Left kidney (tissue), 2 donors: ENCODE data around the gene SSB. TPM values are rescaled to one million over a fixed set of nuclear protein-coding genes. Genes with fewer than 3 reads are reported as not detected.
"Not testable (repeated sequence)": the region's sequence is repeated elsewhere in the genome, so short reads cannot be mapped to it uniquely, and the experiment has no call there.

ENCODE experiments used
- DNase-seq: peaks from one replicate; pipeline ENCODE4 v3.0.0-alpha.2; 2013
- polyA plus RNA-seq: library from polyadenylated mRNA; unstranded; fragments of 120-200 nt; gene quantifications from one replicate; pipeline ENCODE4 v1.2.1, GENCODE V29; 2013; ENCODE audit not compliant: insufficient read length

Gene SSB
- polyA plus RNA-seq, 1 donor, result 201 TPM

- DNase-seq, result peak; percentile 90
Measured at GRCh38 chr2:169827272-169828140, 28.8 kb downstream of the SSB start, which contains the start of gene UBR3. UBR3 (plus strand) TSS chr2:169827454; CDS start chr2:169827508, 54 bp downstream.

- DNase-seq, result peak; percentile 18
Measured at GRCh38 chr2:169828141-169828811, 29.6 kb downstream of the SSB start.

- no peak for DNase-seq
Measured at GRCh38 chr2:169834401-169834800, 35.7 kb downstream of the SSB start.

GRCh38 chr2:169838743-169839489 is 40.2 kb downstream of the SSB start:
- no peak for DNase-seq

GRCh38 chr2:169839954-169840746 is 41.5 kb downstream of the SSB start:
- DNase-seq, result no peak

GRCh38 chr2:169840747-169841142 is 42.1 kb downstream of the SSB start:
- no peak for DNase-seq

- DNase-seq, result not testable (repeated sequence)
Measured at GRCh38 chr2:169841625-169842024, 43.0 kb downstream of the SSB start.

- DNase-seq, result no peak
Measured at GRCh38 chr2:169845016-169845415, 46.3 kb downstream of the SSB start.

GRCh38 chr2:169848959-169849693 is 50.5 kb downstream of the SSB start:
- not testable (repeated sequence) for DNase-seq

- no peak for DNase-seq
Measured at GRCh38 chr2:169849710-169850109, 51.0 kb downstream of the SSB start.

- no peak for DNase-seq
Measured at GRCh38 chr2:169853041-169853668, 54.5 kb downstream of the SSB start.

GRCh38 chr2:169855281-169856258 is 56.9 kb downstream of the SSB start:
- DNase-seq, result not testable (repeated sequence)

GRCh38 chr2:169859423-169859822 is 60.8 kb downstream of the SSB start:
- no peak for DNase-seq

- no peak for DNase-seq
Measured at GRCh38 chr2:169860149-169860548, 61.5 kb downstream of the SSB start.

Other genes with a start within 250 kb of the SSB start
- 49.0 TPM for gene FASTKD1, start 225.0 kb upstream of the SSB start, polyA plus RNA-seq
- 111 TPM for gene PPIG, start 214.5 kb upstream of the SSB start, polyA plus RNA-seq
- 2.9 TPM for gene CFAP210, start 104.5 kb upstream of the SSB start, polyA plus RNA-seq
- 21.7 TPM for gene PHOSPHO2, start 104.4 kb upstream of the SSB start, polyA plus RNA-seq
- 43.1 TPM for gene KLHL23, start 65.0 kb upstream of the SSB start, polyA plus RNA-seq
- gene METTL5, start 26.0 kb downstream of the SSB start, polyA plus RNA-seq, result 55.1 TPM
- gene UBR3, start 28.6 kb downstream of the SSB start, polyA plus RNA-seq, result 48.3 TPM